HepG2 (cell line): ENCODE measurements around the gene TUBA8.
"Not testable (repeated sequence)": the region's sequence is repeated elsewhere in the genome, so short reads cannot be mapped to it uniquely, and the experiment has no call there.

Source experiments
- FOXK2 ChIP-seq: fragments of 450-650 bp; IDR thresholded peaks from 2 replicates; pipeline ENCODE4 v1.6.1; 2016
- HDAC1 ChIP-seq: sonication (generic); formaldehyde crosslinking; IDR thresholded peaks from 2 replicates; pipeline ENCODE4 v1.5.1; 2020; ENCODE audit warnings: mild to moderate bottlenecking, missing genetic modification reagents
- HMG20B ChIP-seq: conservative IDR thresholded peaks from 2 replicates; pipeline ENCODE4 v1.6.1; 2016; ENCODE audit warnings: missing genetic modification reagents, missing compliant biosample characterization
- MATR3 ChIP-seq: sonication (generic); formaldehyde crosslinking; IDR thresholded peaks from 2 replicates; pipeline ENCODE4 v1.4.0; 2020; ENCODE audit warnings: missing genetic modification reagents
- RFX5 ChIP-seq: IDR thresholded peaks from 2 replicates; pipeline ENCODE4 v1.6.1; 2011; ENCODE audit warnings: low read depth, low read length, improper control_type of control experiment

DNA sequence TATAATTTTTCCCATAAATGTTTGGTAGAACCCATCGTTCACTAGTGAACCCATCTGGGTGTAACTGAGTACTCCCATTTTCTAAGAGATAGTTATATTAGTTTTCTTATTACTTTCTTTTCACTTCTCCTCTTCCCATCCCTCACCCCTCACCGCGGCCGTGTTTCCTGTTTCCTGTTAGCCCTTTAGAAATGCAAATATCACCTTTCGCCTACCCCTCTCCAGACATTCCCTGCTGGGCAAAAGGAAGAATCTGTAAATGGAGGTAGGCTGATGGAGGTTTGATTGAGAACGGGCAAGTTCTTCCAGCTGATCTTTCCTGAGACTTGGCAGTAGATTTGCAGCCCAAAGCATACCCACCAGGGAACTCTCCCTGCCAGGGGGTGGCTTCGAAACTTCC lies 54.7 kb downstream of the TUBA8 start:
- TF ChIP-seq HMG20B (CRISPR knock-in tag); RFX5; MATR3 (CRISPR knock-in tag); HDAC1; FOXK2: not testable (repeated sequence)
